ENCODE data around the gene FAM171A1.

GRCh38 chr10:15300145-15300544 is 70.9 kb downstream of the FAM171A1 start:
- TF ChIP-seq CTCF (conservative IDR thresholded peaks at IDR 0.05; ENCODE audit: low read length) (no peak), EZH2phosphoT487 (IDR thresholded peaks at IDR 0.05; ENCODE audit: borderline replicate concordance) (no peak)
